AG04450 (cell line): ENCODE measurements around the gene ATP23. TPM values are rescaled to one million over a fixed set of nuclear protein-coding genes. Genes with fewer than 3 reads are reported as not detected.

Source experiments
- CTCF ChIA-PET: fragments of 300-600, 350-600 bp; formaldehyde crosslinking; extraction: SDS; loops from one replicate; lab custom pipeline; 2022; ENCODE audit warnings: antibody characterized with exemption, inconsistent platforms; lab: Charles Lee
- POLR2A ChIA-PET: fragments of 350-600 bp; formaldehyde crosslinking; extraction: SDS; loops from one replicate; lab custom pipeline; 2021; ENCODE audit warnings: antibody characterized with exemption, inconsistent platforms; lab: Yijun Ruan, JAX
- DNase-seq: peaks from one replicate; pipeline ENCODE4 v3.0.0-alpha.2; 2011; ENCODE audit warnings: low read depth, low spot score
- H3K27ac ChIP-seq: one replicate; pipeline ENCODE4 v1.5.1; 2012; ENCODE audit warnings: low read depth, low read length, control low read depth
- H3K27me3 ChIP-seq: one replicate; pipeline ENCODE4 v1.6.0; 2012; ENCODE audit warnings: low read length; ENCODE audit not compliant: control insufficient read depth, insufficient read depth
- H3K4me3 ChIP-seq: 2 replicates; pipeline ENCODE4 v1.5.1; 2011; ENCODE audit warnings: mild to moderate bottlenecking, low read depth, low read length, control low read depth
- H3K9me3 ChIP-seq: 2 replicates; pipeline ENCODE4 v1.5.1; 2012; ENCODE audit warnings: low read length; ENCODE audit not compliant: control insufficient read depth, insufficient read depth
- polyA plus RNA-seq: library from polyadenylated mRNA; depleted of rRNA; stranded (reverse); fragments of >200 nt; gene quantifications from 2 replicates; pipeline ENCODE4 v1.2.3, GENCODE V29; 2011
- TF ChIP-seq, protein P1 (sequence below): IDR thresholded peaks from 2 replicates; pipeline ENCODE4 v1.5.1; 2011; ENCODE audit warnings: low read depth, low read length, control low read depth, inconsistent platforms

ATP23 gene
- polyA plus RNA-seq, 1 experiment: 13.1 TPM

- ChIA-PET POLR2A (no interaction called here), CTCF (interaction anchor here (2.0 to 2.2 kb wide), 2 partner anchors 364 to 553 kb away, joined by 4 to 7 read pairs; no protein-coding TSS in a partner anchor)
- H3K27me3 ChIP-seq: peaks cover 3% of the 10 kb centered on the region
- no peak overlapping the region for H3K27ac ChIP-seq
- no peak overlapping the region for H3K4me3 ChIP-seq
- no peaks in the 10 kb centered on the region for H3K9me3 ChIP-seq
- TF ChIP-seq, protein P1, sequence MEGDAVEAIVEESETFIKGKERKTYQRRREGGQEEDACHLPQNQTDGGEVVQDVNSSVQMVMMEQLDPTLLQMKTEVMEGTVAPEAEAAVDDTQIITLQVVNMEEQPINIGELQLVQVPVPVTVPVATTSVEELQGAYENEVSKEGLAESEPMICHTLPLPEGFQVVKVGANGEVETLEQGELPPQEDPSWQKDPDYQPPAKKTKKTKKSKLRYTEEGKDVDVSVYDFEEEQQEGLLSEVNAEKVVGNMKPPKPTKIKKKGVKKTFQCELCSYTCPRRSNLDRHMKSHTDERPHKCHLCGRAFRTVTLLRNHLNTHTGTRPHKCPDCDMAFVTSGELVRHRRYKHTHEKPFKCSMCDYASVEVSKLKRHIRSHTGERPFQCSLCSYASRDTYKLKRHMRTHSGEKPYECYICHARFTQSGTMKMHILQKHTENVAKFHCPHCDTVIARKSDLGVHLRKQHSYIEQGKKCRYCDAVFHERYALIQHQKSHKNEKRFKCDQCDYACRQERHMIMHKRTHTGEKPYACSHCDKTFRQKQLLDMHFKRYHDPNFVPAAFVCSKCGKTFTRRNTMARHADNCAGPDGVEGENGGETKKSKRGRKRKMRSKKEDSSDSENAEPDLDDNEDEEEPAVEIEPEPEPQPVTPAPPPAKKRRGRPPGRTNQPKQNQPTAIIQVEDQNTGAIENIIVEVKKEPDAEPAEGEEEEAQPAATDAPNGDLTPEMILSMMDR: no peak
- DNase-seq: no peak
These were observed 43.3 kb downstream of the ATP23 start for GRCh38 chr12:57984629-57985151.

GRCh38 chr12:57985685-57986084, 44.3 kb downstream of the ATP23 start:
- TF ChIP-seq, protein P1: no peak
- H3K4me3 ChIP-seq: no peak overlapping the region
- peaks cover 3% of the 10 kb centered on the region for H3K27me3 ChIP-seq
- ChIA-PET POLR2A (no interaction called here), CTCF (no interaction called here)
- no peak overlapping the region for H3K27ac ChIP-seq
- no peaks in the 10 kb centered on the region for H3K9me3 ChIP-seq
- DNase-seq: no peak

- Histone ChIP-seq H3K4me3 (no peak overlapping the region), H3K27ac (no peak overlapping the region), H3K9me3 (peaks cover 2% of the 10 kb centered on the region; the same call in 1 of the 2 replicates), H3K27me3 (peaks cover 3% of the 10 kb centered on the region)
- CTCF ChIA-PET: interaction anchor here (1.0 to 2.1 kb wide), 3 partner anchors 426 to 1160 kb away, joined by 3 to 5 read pairs (median 3); no protein-coding TSS in a partner anchor
- DNase-seq: no peak
- POLR2A ChIA-PET: no interaction called here
- TF ChIP-seq, protein P1: no peak
These were observed 48.5 kb downstream of the ATP23 start for GRCh38 chr12:57989838-57990237.

- no peak overlapping the region for H3K27ac ChIP-seq
- TF ChIP-seq, protein P1: no peak
- H3K9me3 ChIP-seq: peaks cover 2% of the 10 kb centered on the region; the same call in 1 of the 2 replicates
- ChIA-PET POLR2A (interaction anchor here (0.6 kb wide), 1 partner anchor 1051 kb away, joined by 3 read pairs; no protein-coding TSS in a partner anchor), CTCF (interaction anchor here (1.2 to 2.1 kb wide), 2 partner anchors 1123 to 1160 kb away, joined by 3 to 5 read pairs; no protein-coding TSS in a partner anchor)
- H3K4me3 ChIP-seq: no peak overlapping the region
- H3K27me3 ChIP-seq: peaks cover 3% of the 10 kb centered on the region
- DNase-seq: no peak
These were observed 49.0 kb downstream of the ATP23 start for GRCh38 chr12:57990241-57990883.

- ChIA-PET CTCF (interaction anchor here (0.6 to 3.4 kb wide), 6 partner anchors 9 to 1328 kb away, joined by 3 to 12 read pairs (median 5); no protein-coding TSS in a partner anchor), POLR2A (no interaction called here)
- Histone ChIP-seq H3K4me3 (no peak overlapping the region), H3K27ac (no peak overlapping the region), H3K9me3 (peaks cover 5% of the 10 kb centered on the region), H3K27me3 (peaks cover 3% of the 10 kb centered on the region)
- TF ChIP-seq, protein P1: no peak
- DNase-seq: no peak
These were observed 50.6 kb downstream of the ATP23 start for GRCh38 chr12:57992001-57992400.
